NCI-H460 (cell line): Measurements from ENCODE around the gene DRD2. TPM values are rescaled to one million over a fixed set of nuclear protein-coding genes. Genes with fewer than 3 reads are reported as not detected.

ENCODE experiments used
- DNase-seq: peaks from one replicate; pipeline ENCODE4 v3.0.0-alpha.2; 2016; ENCODE audit warnings: low read depth; ENCODE audit errors: extremely low read depth
- small RNA-seq, 2 experiments: library from RNA; depleted of rRNA; stranded (forward); fragments of <200 nt; gene quantifications; one replicate each; pipeline ENCODE3, GENCODE V24; 2014
- total RNA-seq: library from RNA; depleted of rRNA; stranded (reverse); fragments of >200 nt; shearing (Covaris generic); gene quantifications from 2 replicates; pipeline ENCODE4 v1.2.3, GENCODE V29; 2014; rRNA removed

The DRD2 gene
- total RNA-seq, 1 experiment from 2014 or later: not detected

DNA sequence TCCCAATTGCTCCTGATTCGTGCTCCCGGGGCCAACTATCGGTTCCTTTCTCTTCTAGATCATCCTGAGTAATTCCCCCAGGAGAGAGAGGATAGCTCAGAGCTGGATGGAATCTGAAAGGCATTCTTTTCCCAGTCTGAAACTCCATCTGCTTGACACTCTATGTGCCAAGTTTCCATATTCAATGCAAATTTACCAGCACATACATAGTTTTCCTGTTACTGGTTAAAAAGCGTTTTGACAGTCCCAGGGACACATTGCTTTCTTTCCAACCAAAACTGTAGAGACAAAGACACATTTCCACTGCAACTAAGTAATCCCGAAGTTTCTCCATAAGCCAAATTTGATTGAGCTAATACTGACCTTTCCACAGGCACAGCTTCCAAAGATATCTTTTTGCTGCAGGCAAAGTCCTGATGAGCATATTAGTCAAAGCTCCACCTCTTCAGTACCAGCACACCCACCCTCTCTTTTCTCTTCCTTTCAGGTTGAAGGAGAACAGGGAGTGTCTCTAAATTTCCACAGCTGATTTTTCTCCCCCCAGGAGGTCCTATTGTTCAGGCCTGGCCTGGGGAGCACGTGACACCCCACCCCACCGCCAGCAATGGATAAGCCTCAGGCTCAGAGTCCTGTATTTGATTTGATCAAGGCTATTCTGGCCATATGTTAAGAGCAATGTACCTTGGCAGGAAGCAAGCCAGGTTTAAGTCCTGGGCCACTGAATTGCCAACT is 97.4 kb downstream of the DRD2 start:
- no peak for DNase-seq

DNA sequence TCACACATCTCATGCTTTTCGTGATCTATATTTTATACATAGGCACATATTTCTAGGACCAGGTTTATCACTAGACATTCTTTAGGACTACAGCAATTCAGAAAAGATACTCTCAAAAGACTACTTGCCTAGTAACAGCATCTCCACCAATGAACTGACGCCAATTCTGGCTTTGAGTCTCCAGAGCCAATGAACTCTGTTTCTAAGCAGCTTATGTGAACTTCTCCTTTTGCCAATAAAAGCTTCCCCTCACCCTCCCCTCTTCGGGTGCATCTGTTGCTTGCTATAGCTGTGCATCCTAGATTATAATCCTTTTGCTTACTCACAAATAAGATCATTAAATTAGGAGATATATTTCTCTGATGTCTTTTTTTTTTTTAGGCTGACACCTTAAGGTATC is 99.0 kb downstream of the DRD2 start:
- no peak for DNase-seq

DNA sequence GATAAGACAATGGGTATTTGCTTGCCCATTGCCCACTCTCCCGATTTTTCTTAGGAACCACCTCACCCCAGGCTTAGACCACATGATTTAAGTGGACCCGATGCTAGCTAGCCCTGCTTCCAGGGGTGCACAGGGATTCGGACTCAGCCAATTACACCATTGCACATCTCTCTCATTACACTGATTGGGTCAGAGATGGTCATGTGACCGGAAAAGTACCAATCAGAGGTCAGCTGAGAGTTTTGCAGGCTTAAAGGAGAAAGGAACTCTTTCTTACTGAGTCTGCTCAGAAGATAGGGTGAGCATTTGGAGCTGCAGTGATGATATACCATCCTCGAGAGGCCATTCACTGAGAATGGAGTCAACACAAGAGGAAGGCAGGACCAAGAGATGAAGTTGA is 99.8 kb downstream of the DRD2 start:
- DNase-seq: no peak

DNA sequence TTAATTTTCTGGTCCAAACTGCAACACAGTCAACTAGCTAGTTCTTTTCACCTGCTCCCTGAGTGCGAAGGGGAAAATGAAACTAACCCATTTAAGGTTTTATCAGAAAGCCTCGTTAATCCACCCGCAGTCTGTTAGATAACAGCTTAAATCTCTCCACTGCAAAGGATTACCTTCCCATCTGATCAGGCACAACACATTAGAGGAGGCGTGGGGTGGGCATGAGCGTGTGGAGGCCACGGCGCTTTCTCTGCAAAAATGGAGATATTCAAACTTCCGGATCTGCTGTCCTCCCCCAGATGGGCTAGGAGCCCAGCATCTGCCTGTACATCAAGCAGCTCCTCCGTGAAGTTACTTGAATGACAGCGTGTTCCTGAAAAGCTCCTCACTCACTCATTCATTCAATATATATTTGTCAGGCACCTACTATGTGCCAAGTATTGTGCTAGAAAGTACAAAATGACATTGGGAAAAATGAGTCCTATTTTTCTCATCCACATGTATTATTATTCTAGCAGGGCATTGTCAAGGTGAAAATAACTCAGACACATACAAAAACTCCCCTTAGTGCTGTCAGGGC is 101.1 kb downstream of the DRD2 start:
- DNase-seq: no peak

DNA sequence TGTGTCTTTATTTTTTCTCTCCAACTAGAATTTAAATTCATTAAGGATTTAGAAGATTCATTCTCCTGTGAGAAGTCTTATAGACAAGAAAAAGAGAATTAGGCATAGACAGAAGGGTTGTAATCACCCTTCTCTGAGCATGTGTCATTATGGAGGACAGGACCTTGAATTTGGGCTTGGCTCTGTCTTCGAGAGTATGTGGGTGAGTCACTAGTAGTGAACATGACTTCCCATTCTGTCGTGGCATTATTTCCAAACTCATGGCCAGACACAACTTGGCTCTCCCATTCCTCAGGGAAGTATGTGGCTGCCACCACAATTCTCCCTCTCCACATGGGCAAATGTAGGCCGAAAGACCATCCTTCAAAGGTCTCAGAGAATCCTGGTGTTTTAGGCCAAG is 101.9 kb downstream of the DRD2 start:
- DNase-seq: no peak

DNA sequence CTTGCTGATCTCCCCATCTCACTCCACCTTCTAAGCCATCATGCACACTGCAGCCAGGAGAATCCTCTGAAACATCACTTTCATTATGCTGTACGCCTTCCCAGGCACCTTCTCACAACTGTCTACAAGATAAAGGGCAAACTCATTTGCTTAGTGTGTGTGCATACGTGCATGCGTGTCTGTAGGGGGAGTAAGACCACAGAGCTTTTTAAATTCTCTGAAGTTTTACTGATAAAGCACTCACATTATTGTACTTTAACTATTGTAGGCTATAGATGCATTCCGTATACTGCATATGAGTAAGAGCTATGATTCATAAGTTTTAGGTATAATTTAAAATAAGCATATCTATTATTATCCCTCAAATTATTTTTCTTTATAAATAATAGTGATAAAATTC is 102.9 kb downstream of the DRD2 start:
- DNase-seq: no peak

DNA sequence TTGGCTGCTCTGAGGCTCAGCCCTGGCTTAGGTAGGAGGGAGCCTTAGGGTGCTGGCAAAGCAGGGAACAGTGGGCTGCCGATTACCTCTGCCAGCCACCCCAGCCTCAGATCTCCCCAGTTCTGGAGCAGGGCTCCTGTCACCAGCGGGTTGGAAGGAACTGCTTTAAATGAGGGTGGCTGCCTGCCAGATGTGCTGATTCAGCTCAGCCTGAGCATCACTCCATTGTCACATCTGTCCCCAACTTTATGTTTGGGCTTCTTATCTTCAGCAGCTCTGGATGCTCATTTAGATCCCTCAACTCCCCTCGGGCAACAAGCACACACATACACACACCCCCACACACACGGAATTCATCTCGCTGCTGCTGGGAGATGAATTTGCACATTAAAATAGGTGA is 104.6 kb downstream of the DRD2 start:
- DNase-seq: no peak

DNA sequence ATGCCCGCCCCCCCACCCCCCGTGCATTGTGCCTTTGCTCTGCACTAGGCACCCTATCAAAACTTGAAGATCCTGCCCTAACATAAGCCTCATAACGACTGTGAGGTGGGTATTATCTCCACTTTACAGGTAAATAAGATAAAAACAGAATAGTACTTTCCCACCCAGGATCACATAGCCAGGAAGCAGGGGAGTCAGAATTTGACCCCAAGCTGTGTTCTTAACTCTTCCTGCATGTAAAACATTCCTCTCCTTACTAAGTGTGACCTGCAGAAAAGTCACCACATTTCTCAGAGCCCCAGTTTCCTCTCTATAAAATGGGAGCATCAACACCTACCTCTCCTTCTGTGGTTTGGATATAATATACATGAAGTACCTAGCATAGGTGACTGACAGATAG is 105.8 kb downstream of the DRD2 start:
- DNase-seq: no peak

DNA sequence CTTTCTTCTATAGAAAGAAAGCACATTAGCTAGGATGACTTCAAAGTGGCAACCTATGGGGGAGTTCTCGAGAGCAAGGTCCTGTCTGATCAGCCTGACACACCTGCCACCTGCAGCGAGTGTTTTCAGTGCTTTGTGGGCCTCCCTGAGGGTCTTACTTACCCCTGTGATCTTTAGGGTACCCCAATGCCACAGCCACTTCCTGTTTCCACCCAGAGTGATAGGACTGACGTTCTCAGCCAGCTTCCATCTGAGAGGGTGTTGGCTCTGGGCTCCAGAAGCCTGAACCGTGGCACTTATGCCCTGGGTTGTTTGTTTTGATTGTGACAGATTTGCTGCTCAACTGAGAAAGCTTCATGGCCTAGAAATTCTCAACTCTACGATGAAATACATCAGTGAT is 109.3 kb downstream of the DRD2 start:
- no peak for DNase-seq

DNA sequence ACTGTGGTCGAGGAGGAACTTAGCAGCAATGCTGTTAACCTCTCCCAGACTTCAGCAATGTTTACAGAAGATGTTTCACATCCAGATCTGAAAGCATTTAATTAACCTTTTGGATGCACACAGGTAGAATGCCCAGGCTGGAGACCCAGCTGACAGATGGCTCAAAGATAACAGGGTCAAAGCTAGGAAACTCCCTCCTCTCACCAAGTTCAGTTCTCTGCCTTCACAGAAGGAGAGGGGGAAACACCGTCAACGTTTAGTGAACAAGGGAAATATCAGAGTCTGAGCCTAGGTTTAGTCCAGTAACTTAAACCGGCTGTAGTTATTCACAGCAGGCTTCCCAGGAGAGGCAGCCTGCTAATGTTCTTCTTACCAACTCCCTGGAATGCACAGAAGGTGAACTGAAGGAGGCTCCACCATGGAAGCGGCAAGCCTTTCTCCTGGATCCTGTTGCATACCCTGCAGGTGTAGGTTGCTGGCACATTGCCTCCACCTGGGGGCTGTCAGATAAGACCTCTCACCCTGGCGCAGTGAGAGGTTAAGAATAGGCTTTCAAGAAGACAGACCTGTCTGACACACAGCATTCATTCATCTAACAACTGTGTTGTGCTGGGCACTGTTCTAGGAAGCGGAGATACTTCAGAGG is 111.1 kb downstream of the DRD2 start:
- DNase-seq: no peak

DNA sequence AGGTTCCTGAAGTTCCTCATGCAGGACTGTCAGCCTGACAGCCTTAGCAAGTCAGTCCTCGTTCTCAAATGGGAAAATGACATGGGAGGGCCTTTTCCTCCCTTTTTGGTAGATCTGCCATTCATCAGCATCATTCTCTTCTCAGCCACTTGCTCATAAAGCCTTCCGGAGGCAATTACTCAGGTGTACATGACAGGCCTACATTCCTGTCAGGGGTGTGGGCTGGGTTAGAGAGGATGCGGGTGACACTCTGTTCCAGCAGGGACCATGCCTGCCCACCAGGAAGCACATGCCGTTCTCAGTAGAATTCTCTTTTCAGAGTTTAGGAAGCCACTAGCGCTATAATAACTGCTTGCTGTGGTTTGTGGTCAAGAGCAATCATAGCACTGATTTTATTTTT is 111.8 kb downstream of the DRD2 start:
- no peak for DNase-seq

Small RNA genes within 50 kb of the gene (small RNA-seq; reads per million reads assigned to genes)
- gene MIR4301: 0 reads per million in 2 experiments

Other genes starting within 250 kb of the DRD2 start
- 13.4 and 17.2 TPM in 2 replicates for gene TTC12, start 160.8 kb downstream of the DRD2 start, total RNA-seq
- gene ANKK1, start 87.6 kb downstream of the DRD2 start, total RNA-seq: 0.12 TPM in 1 of 2 replicates, not detected in the other
- 0.15 TPM in 1 of 2 replicates, not detected in the other for gene TMPRSS5, start 230.9 kb upstream of the DRD2 start, total RNA-seq